ENCODE results near the gene GRM8.

DNA sequence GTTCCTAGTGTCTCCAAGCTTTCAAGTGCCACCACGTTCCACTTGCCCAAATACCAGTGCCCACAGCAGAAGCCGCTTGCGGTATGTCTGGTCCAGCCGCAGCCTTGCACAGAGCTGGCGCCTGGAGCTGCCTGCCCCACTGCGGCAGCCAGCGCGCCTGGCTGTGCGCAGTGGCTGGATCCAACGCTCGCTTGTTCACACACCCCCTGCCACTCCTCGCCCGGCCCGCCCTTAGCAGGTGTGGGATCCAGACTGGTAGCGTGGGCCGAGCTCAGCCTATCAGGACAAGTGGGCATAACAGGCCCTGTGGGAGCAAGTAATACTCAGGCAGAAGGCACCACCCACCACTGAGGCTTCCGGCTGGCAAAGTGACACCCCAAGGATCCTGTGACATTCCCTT is 294.4 kb downstream of the GRM8 start:
- no peak for TF ChIP-seq YY1 (IDR thresholded peaks at IDR 0.05; ENCODE audit: insufficient read depth, insufficient read length)
- no peak for TF ChIP-seq ZNF274 (IDR thresholded peaks at IDR 0.05; ENCODE audit: low read depth, low read length)
